ENCODE results near the gene ALDH1A1. TPM values are rescaled to one million over a fixed set of nuclear protein-coding genes. Genes with fewer than 3 reads are reported as not detected.

The ALDH1A1 gene
- total RNA-seq, 1 experiment from 2014 or later = 8.8 TPM

- no TSS peak for BruUV-seq (replicated peaks)
- TF ChIP-seq, protein P1, sequence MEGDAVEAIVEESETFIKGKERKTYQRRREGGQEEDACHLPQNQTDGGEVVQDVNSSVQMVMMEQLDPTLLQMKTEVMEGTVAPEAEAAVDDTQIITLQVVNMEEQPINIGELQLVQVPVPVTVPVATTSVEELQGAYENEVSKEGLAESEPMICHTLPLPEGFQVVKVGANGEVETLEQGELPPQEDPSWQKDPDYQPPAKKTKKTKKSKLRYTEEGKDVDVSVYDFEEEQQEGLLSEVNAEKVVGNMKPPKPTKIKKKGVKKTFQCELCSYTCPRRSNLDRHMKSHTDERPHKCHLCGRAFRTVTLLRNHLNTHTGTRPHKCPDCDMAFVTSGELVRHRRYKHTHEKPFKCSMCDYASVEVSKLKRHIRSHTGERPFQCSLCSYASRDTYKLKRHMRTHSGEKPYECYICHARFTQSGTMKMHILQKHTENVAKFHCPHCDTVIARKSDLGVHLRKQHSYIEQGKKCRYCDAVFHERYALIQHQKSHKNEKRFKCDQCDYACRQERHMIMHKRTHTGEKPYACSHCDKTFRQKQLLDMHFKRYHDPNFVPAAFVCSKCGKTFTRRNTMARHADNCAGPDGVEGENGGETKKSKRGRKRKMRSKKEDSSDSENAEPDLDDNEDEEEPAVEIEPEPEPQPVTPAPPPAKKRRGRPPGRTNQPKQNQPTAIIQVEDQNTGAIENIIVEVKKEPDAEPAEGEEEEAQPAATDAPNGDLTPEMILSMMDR (conservative IDR thresholded peaks at IDR 0.05; ENCODE audit: low read depth, low read length) = no peak
- TF ChIP-seq EZH2 (IDR thresholded peaks at IDR 0.05; ENCODE audit: borderline replicate concordance, low read depth, low read length, poor library complexity, severe bottlenecking) = no peak
- ChIA-PET POLR2A (ENCODE audit: low non-redundant PET) (no interaction called here), CTCF (no interaction called here)
- Histone ChIP-seq H3K27ac (ENCODE audit: low read depth, low read length, poor library complexity, severe bottlenecking) (no peak overlapping the region), H3K36me3 (ENCODE audit: insufficient read depth, low read length, poor library complexity, severe bottlenecking) (no peaks in the 10 kb centered on the region), H3K9me3 (ENCODE audit: low read depth, low read length, poor library complexity, severe bottlenecking) (no peaks in the 10 kb centered on the region), H3K27me3 (replicated peaks; ENCODE audit: insufficient read depth, low read depth, low read length, poor library complexity) (no peaks in the 10 kb centered on the region), H3K4me3 (ENCODE audit: low read depth, low read length, poor library complexity, severe bottlenecking) (no peak overlapping the region), H3K4me1 (ENCODE audit: insufficient read depth, low read length, poor library complexity, severe bottlenecking) (peaks cover 45% of the 10 kb centered on the region)
- no peak for DNase-seq (ENCODE audit: low spot score)
- intact Hi-C loops (cut with micrococcal nuclease; ENCODE audit: unreplicated experiment) = loop anchor here (5.0 kb wide), 1 partner anchor 52 kb away; no protein-coding TSS in a partner anchor
Measured at GRCh38 chr9:72980183-72980582, 27.3 kb upstream of the ALDH1A1 start.

GRCh38 chr9:72979405-72980100, 26.7 kb upstream of the ALDH1A1 start:
- TF ChIP-seq EZH2 (IDR thresholded peaks at IDR 0.05; ENCODE audit: borderline replicate concordance, low read depth, low read length, poor library complexity, severe bottlenecking) = no peak
- TF ChIP-seq, protein P1 (conservative IDR thresholded peaks at IDR 0.05; ENCODE audit: low read depth, low read length) = no peak
- Histone ChIP-seq H3K4me3 (ENCODE audit: low read depth, low read length, poor library complexity, severe bottlenecking) (no peak overlapping the region), H3K4me1 (ENCODE audit: insufficient read depth, low read length, poor library complexity, severe bottlenecking) (peaks cover 45% of the 10 kb centered on the region), H3K27me3 (replicated peaks; ENCODE audit: insufficient read depth, low read depth, low read length, poor library complexity) (no peaks in the 10 kb centered on the region), H3K9me3 (ENCODE audit: low read depth, low read length, poor library complexity, severe bottlenecking) (no peaks in the 10 kb centered on the region), H3K36me3 (ENCODE audit: insufficient read depth, low read length, poor library complexity, severe bottlenecking) (no peaks in the 10 kb centered on the region), H3K27ac (ENCODE audit: low read depth, low read length, poor library complexity, severe bottlenecking) (peak overlapping the region; percentile 64)
- CTCF ChIA-PET = no interaction called here
- POLR2A ChIA-PET (ENCODE audit: low non-redundant PET) = no interaction called here
- BruUV-seq (replicated peaks) = no TSS peak
- no peak for DNase-seq (ENCODE audit: low spot score)
- intact Hi-C loops (cut with micrococcal nuclease; ENCODE audit: unreplicated experiment) = loop anchor here (5.0 kb wide), 1 partner anchor 53 kb away; no protein-coding TSS in a partner anchor

- CTCF ChIA-PET = no interaction called here
- intact Hi-C loops (cut with micrococcal nuclease; ENCODE audit: unreplicated experiment) = no loop called here
- TF ChIP-seq, protein P1 (conservative IDR thresholded peaks at IDR 0.05; ENCODE audit: low read depth, low read length) = no peak
- no peak for TF ChIP-seq EZH2 (IDR thresholded peaks at IDR 0.05; ENCODE audit: borderline replicate concordance, low read depth, low read length, poor library complexity, severe bottlenecking)
- Histone ChIP-seq H3K27ac (ENCODE audit: low read depth, low read length, poor library complexity, severe bottlenecking) (peak overlapping the region; percentile 64), H3K9me3 (ENCODE audit: low read depth, low read length, poor library complexity, severe bottlenecking) (no peaks in the 10 kb centered on the region), H3K27me3 (replicated peaks; ENCODE audit: insufficient read depth, low read depth, low read length, poor library complexity) (no peaks in the 10 kb centered on the region), H3K36me3 (ENCODE audit: insufficient read depth, low read length, poor library complexity, severe bottlenecking) (no peaks in the 10 kb centered on the region), H3K4me3 (ENCODE audit: low read depth, low read length, poor library complexity, severe bottlenecking) (no peak overlapping the region), H3K4me1 (ENCODE audit: insufficient read depth, low read length, poor library complexity, severe bottlenecking) (peaks cover 41% of the 10 kb centered on the region)
- no TSS peak for BruUV-seq (replicated peaks)
- peak; percentile 91 for DNase-seq (ENCODE audit: low spot score)
- POLR2A ChIA-PET (ENCODE audit: low non-redundant PET) = no interaction called here
Measured at GRCh38 chr9:72978744-72979143, 25.9 kb upstream of the ALDH1A1 start.
